Tibial nerve (tissue), 4 donors: ENCODE measurements around the gene PTGIR.

Experiments
- CTCF ChIP-seq, 5 experiments: fragments of 200-600 bp in 3 of 5; fragments of 450-650 bp in 2 of 5; sonication (generic) in 3 of 5; IDR thresholded peaks; one replicate each; pipeline ENCODE4 v1.5.1; 2016 to 2019; ENCODE audit warnings: antibody characterized with exemption in 5 of 5, mild to moderate bottlenecking in 3 of 5, moderate library complexity in 2 of 5
- EP300 ChIP-seq, 2 donors: sonication (generic); formaldehyde crosslinking; IDR thresholded peaks; one replicate each; pipeline ENCODE4 v1.6.1; 2017; ENCODE audit warnings: antibody characterized with exemption in 2 of 2, mild to moderate bottlenecking in 1 of 2

- TF ChIP-seq CTCF (IDR thresholded peaks at IDR 0.05) (no peak), EP300 (IDR thresholded peaks at IDR 0.05) (peak in 1 of 2 donors; percentile 35)
These were observed 6.1 kb downstream of the PTGIR start for GRCh38 chr19:46618670-46619231.
